GM23338 (cell line): ENCODE results near the gene DCT. TPM values are rescaled to one million over a fixed set of nuclear protein-coding genes. Genes with fewer than 3 reads are reported as not detected.

Source experiments
- ATAC-seq: fragments of 200-7000 bp; cut with Tn5 transposase; 3 replicates; pipeline ENCODE4 v1.9.1; 2020
- DNase-seq: peaks from one replicate; pipeline ENCODE4 v3.0.0-alpha.2; 2015; ENCODE audit warnings: low spot score
- H2AFZ ChIP-seq: fragments of 200-600 bp; sonication (generic); 2 replicates; pipeline ENCODE4 v1.8.0; 2016; ENCODE audit warnings: antibody characterized with exemption, mild to moderate bottlenecking, moderate library complexity
- H3F3A ChIP-seq: fragments of 200-600 bp; sonication (generic); replicated peaks from 2 replicates; pipeline ENCODE4 v1.8.0; 2017; ENCODE audit warnings: antibody characterized with exemption, mixed run types, low read depth
- H3K27ac ChIP-seq: fragments of 200-600 bp; sonication (generic); 2 replicates; pipeline ENCODE4 v1.6.1; 2016; ENCODE audit warnings: low read depth
- H3K27me3 ChIP-seq: fragments of 200-600 bp; sonication (generic); 2 replicates; pipeline ENCODE4 v1.8.0; 2016; ENCODE audit warnings: mild to moderate bottlenecking, mixed run types, moderate library complexity; ENCODE audit not compliant: insufficient read depth
- H3K36me3 ChIP-seq: fragments of 200-600 bp; sonication (generic); 2 replicates; pipeline ENCODE4 v1.8.0; 2016; ENCODE audit warnings: mild to moderate bottlenecking; ENCODE audit not compliant: insufficient read depth
- H3K4me1 ChIP-seq: fragments of 200-600 bp; sonication (generic); 2 replicates; pipeline ENCODE4 v1.8.0; 2016; ENCODE audit warnings: mild to moderate bottlenecking, moderate library complexity; ENCODE audit not compliant: insufficient read depth
- H3K4me2 ChIP-seq: fragments of 200-600 bp; sonication (generic); 2 replicates; pipeline ENCODE4 v1.7.1; 2017; ENCODE audit warnings: mixed run types
- H3K4me3 ChIP-seq: fragments of 200-600 bp; sonication (generic); 2 replicates; pipeline ENCODE4 v1.6.1; 2016; ENCODE audit warnings: mixed run types
- H3K79me2 ChIP-seq: fragments of 200-600 bp; sonication (generic); replicated peaks from 2 replicates; pipeline ENCODE4 v1.8.0; 2017; ENCODE audit warnings: mild to moderate bottlenecking; ENCODE audit not compliant: insufficient read depth
- H3K9me2 ChIP-seq: fragments of 200-600 bp; sonication (generic); 2 replicates; pipeline ENCODE4 v1.8.0; 2017; ENCODE audit not compliant: insufficient read depth
- H4K20me1 ChIP-seq: fragments of 200-600 bp; sonication (generic); replicated peaks from 2 replicates; pipeline ENCODE4 v1.8.0; 2017; ENCODE audit warnings: mild to moderate bottlenecking; ENCODE audit not compliant: insufficient read depth
- H3K27ac Mint-ChIP-seq: 2 replicates; pipeline ENCODE4 v1.8.0; 2020; ENCODE audit warnings: inconsistent platforms, mild to moderate bottlenecking, moderate library complexity, mixed read lengths
- H3K27me3 Mint-ChIP-seq: 3 replicates; pipeline ENCODE4 v1.8.0; 2022; ENCODE audit warnings: low read depth, mild to moderate bottlenecking, moderate library complexity, mixed read lengths, inconsistent platforms; ENCODE audit not compliant: insufficient read depth, poor library complexity
- H3K36me3 Mint-ChIP-seq: 3 replicates; pipeline ENCODE4 v1.8.0; 2021; ENCODE audit warnings: low read depth, mild to moderate bottlenecking, inconsistent platforms, moderate library complexity, mixed read lengths
- H3K4me1 Mint-ChIP-seq: 3 replicates; pipeline ENCODE4 v1.8.0; 2020; ENCODE audit warnings: mild to moderate bottlenecking, inconsistent platforms, mixed read lengths
- H3K4me3 Mint-ChIP-seq: 3 replicates; pipeline ENCODE4 v1.8.0; 2021; ENCODE audit warnings: moderate library complexity, mild to moderate bottlenecking, inconsistent platforms, mixed read lengths
- H3K9me3 Mint-ChIP-seq: 3 replicates; pipeline ENCODE4 v1.8.0; 2020; ENCODE audit warnings: moderate library complexity, mild to moderate bottlenecking, inconsistent platforms, mixed read lengths
- CREB1 ChIP-seq: fragments of 250-450 bp; sonication (Bioruptor Pico); IDR thresholded peaks from 2 replicates; pipeline ENCODE4 v1.5.0; 2020; ENCODE audit warnings: low read depth, mild to moderate bottlenecking, moderate library complexity
- CTCF ChIP-seq, 2 experiments: fragments of 200-600 bp in 1 of 2; sonication (generic) in 1 of 2; conservative IDR thresholded peaks; 2 replicates each; pipeline versions ENCODE4 v1.5.1 to v1.6.1; 2016 to 2017; ENCODE audit warnings: antibody characterized with exemption in 2 of 2, low read depth in 2 of 2, mild to moderate bottlenecking in 2 of 2, moderate library complexity in 1 of 2
- ETS1 ChIP-seq: IDR thresholded peaks from 2 replicates; pipeline ENCODE4 v1.6.1; 2016; ENCODE audit warnings: antibody characterized with exemption
- EZH2 ChIP-seq: fragments of 200-600 bp; sonication (generic); IDR thresholded peaks from one replicate; pipeline ENCODE4 v1.8.0; 2017; ENCODE audit warnings: antibody characterized with exemption, mild to moderate bottlenecking, low read depth; ENCODE audit not compliant: unreplicated experiment
- EZH2phosphoT487 ChIP-seq: fragments of 200-600 bp; sonication (generic); IDR thresholded peaks from one replicate; pipeline ENCODE4 v1.8.1; 2018; ENCODE audit warnings: antibody characterized with exemption; ENCODE audit not compliant: unreplicated experiment
- JUNB ChIP-seq: IDR thresholded peaks from one replicate; pipeline ENCODE4 v1.6.1; 2016; ENCODE audit warnings: antibody characterized with exemption; ENCODE audit not compliant: unreplicated experiment
- NANOG ChIP-seq: IDR thresholded peaks from 2 replicates; pipeline ENCODE4 v1.6.1; 2016; ENCODE audit warnings: antibody characterized with exemption, borderline replicate concordance
- POLR2AphosphoS5 ChIP-seq: IDR thresholded peaks from 2 replicates; pipeline ENCODE4 v1.6.1; 2016; ENCODE audit warnings: antibody characterized with exemption, low read depth
- REST ChIP-seq: IDR thresholded peaks from one replicate; pipeline ENCODE4 v1.6.1; 2018; ENCODE audit warnings: antibody characterized with exemption; ENCODE audit not compliant: unreplicated experiment
- STAT1 ChIP-seq: IDR thresholded peaks from one replicate; pipeline ENCODE4 v1.6.1; 2016; ENCODE audit warnings: antibody characterized with exemption; ENCODE audit not compliant: unreplicated experiment
- ZNF114 ChIP-seq: fragments of 250-450 bp; sonication (Bioruptor Pico); IDR thresholded peaks from 2 replicates; pipeline ENCODE4 v1.5.0; 2020; ENCODE audit warnings: mild to moderate bottlenecking, moderate library complexity
- ZNF331 ChIP-seq: fragments of 250-450 bp; sonication (Bioruptor Pico); IDR thresholded peaks from 2 replicates; pipeline ENCODE4 v1.5.0; 2020; ENCODE audit warnings: low read depth, mild to moderate bottlenecking, moderate library complexity
- ZNF462 ChIP-seq: fragments of 250-450 bp; sonication (Bioruptor Pico); IDR thresholded peaks from 2 replicates; pipeline ENCODE4 v1.5.0; 2020; ENCODE audit warnings: mild to moderate bottlenecking, moderate library complexity
- polyA plus RNA-seq: library from polyadenylated mRNA; unstranded; fragments of >200 nt; fragmentation: Nextera tagmentation; extraction: Ambion mirVana; gene quantifications from 2 replicates; pipeline ENCODE4 v1.2.1, GENCODE V29; 2016
- total RNA-seq: library from RNA; depleted of rRNA; stranded (reverse); fragments of >200 nt; shearing (Covaris generic); gene quantifications from 2 replicates; pipeline ENCODE4 v1.2.3, GENCODE V29; 2014

Gene DCT
- total and polyA plus RNA-seq, 2 experiments from 2014 or later: 0.14 TPM; not detected in 1

- Mint-ChIP-seq H3K36me3 (peaks cover 3% of the 10 kb centered on the region; the same call in 1 of the 3 replicates), H3K9me3 (no peaks in the 10 kb centered on the region), H3K4me3 (no peak overlapping the region), H3K27me3 (no peaks in the 10 kb centered on the region), H3K4me1 (peaks cover 2% of the 10 kb centered on the region; the same call in 1 of the 3 replicates), H3K27ac (no peak overlapping the region)
- Histone ChIP-seq H3K9me2 (0 out of 2 replicates have a peak, but pooled peaks cover 7% of the 10 kb centered on the region), H3K4me2 (no peak overlapping the region), H3K36me3 (no peaks in the 10 kb centered on the region), H4K20me1 (no peaks in the 10 kb centered on the region), H3K27me3 (no peaks in the 10 kb centered on the region), H2AFZ (no peak overlapping the region), H3K27ac (no peak overlapping the region), H3K4me1 (no peaks in the 10 kb centered on the region), H3F3A (no peaks in the 10 kb centered on the region), H3K4me3 (no peak overlapping the region), H3K79me2 (no peaks in the 10 kb centered on the region)
- ATAC-seq (no peak), DNase-seq (no peak)
- TF ChIP-seq ZNF462 (CRISPR knock-in tag) (no peak), ZNF331 (CRISPR knock-in tag) (no peak), POLR2AphosphoS5 (no peak), EZH2phosphoT487 (no peak), CTCF (conservative IDR thresholded peaks at IDR 0.05; ENCODE audit: low read depth in 2 of 2) (no peak), REST (no peak), ETS1 (no peak), CREB1 (CRISPR knock-in tag) (no peak), EZH2 (no peak), ZNF114 (CRISPR knock-in tag) (no peak), STAT1 (no peak), NANOG (no peak), JUNB (no peak)
Measured at GRCh38 chr13:94399812-94400211, 79.7 kb downstream of the DCT start.
